Astrocyte (in vitro differentiated cells and primary cell): ENCODE measurements around the gene DELE1. TPM values are rescaled to one million over a fixed set of nuclear protein-coding genes. Genes with fewer than 3 reads are reported as not detected.
"Not testable (repeated sequence)": the region's sequence is repeated elsewhere in the genome, so short reads cannot be mapped to it uniquely, and the experiment has no call there.

ENCODE experiments used
- DNase-seq: peaks from one replicate; pipeline ENCODE4 v3.0.0-alpha.2; 2010; ENCODE audit warnings: low read depth
- FAIRE-seq: peaks from 2 replicates; lab custom pipeline; 2011; peaks lifted over from hg19 to GRCh38; lab: Jason Lieb, UNC
- H2AFZ ChIP-seq: 2 replicates; pipeline ENCODE4 v1.6.0; 2012; ENCODE audit warnings: low read depth, low read length, inconsistent platforms
- H3K27ac ChIP-seq: 2 replicates; pipeline ENCODE4 v1.5.1; 2011; ENCODE audit warnings: low read depth, low read length, inconsistent platforms
- H3K27me3 ChIP-seq: 2 replicates; pipeline ENCODE4 v1.6.0; 2011; ENCODE audit warnings: low read length, inconsistent platforms; ENCODE audit not compliant: insufficient read depth
- H3K36me3 ChIP-seq: 2 replicates; pipeline ENCODE4 v1.5.1; 2011; ENCODE audit warnings: low read length, inconsistent platforms; ENCODE audit not compliant: insufficient read depth
- H3K4me1 ChIP-seq: 2 replicates; pipeline ENCODE4 v1.5.1; 2011; ENCODE audit warnings: low read length, inconsistent platforms; ENCODE audit not compliant: insufficient read depth
- H3K4me2 ChIP-seq: 2 replicates; pipeline ENCODE4 v1.6.0; 2012; ENCODE audit warnings: low read length, inconsistent platforms
- H3K4me3 ChIP-seq: 2 replicates; pipeline ENCODE4 v1.5.1; 2011; ENCODE audit warnings: low read depth, mild to moderate bottlenecking, low read length, inconsistent platforms; ENCODE audit not compliant: insufficient read depth
- H3K79me2 ChIP-seq: 2 replicates; pipeline ENCODE4 v1.6.0; 2012; ENCODE audit warnings: mild to moderate bottlenecking, low read length, inconsistent platforms; ENCODE audit not compliant: insufficient read depth
- H3K9ac ChIP-seq: 2 replicates; pipeline ENCODE4 v1.6.0; 2012; ENCODE audit warnings: mild to moderate bottlenecking, low read length, inconsistent platforms
- H3K9me3 ChIP-seq: 2 replicates; pipeline ENCODE4 v1.5.1; 2012; ENCODE audit warnings: low read depth, mild to moderate bottlenecking, low read length, inconsistent platforms; ENCODE audit not compliant: insufficient read depth
- H4K20me1 ChIP-seq: 2 replicates; pipeline ENCODE4 v1.6.0; 2012; ENCODE audit warnings: low read length, inconsistent platforms; ENCODE audit not compliant: insufficient read depth
- H3K27ac Mint-ChIP-seq: one replicate; pipeline ENCODE4 v1.8.0; 2021; ENCODE audit warnings: mild to moderate bottlenecking, mixed read lengths; ENCODE audit not compliant: unreplicated experiment
- H3K27me3 Mint-ChIP-seq: one replicate; pipeline ENCODE4 v1.8.0; 2021; ENCODE audit warnings: low read depth, mixed read lengths; ENCODE audit not compliant: unreplicated experiment
- H3K36me3 Mint-ChIP-seq: one replicate; pipeline ENCODE4 v1.8.0; 2021; ENCODE audit warnings: low read depth, mixed read lengths; ENCODE audit not compliant: unreplicated experiment
- H3K4me1 Mint-ChIP-seq: one replicate; pipeline ENCODE4 v1.8.0; 2021; ENCODE audit warnings: low read depth, mixed read lengths; ENCODE audit not compliant: unreplicated experiment
- H3K4me3 Mint-ChIP-seq: one replicate; pipeline ENCODE4 v1.8.0; 2021; ENCODE audit warnings: mild to moderate bottlenecking, moderate library complexity, mixed read lengths; ENCODE audit not compliant: unreplicated experiment
- H3K9me3 Mint-ChIP-seq: one replicate; pipeline ENCODE4 v1.8.0; 2021; ENCODE audit warnings: mild to moderate bottlenecking, mixed read lengths; ENCODE audit not compliant: unreplicated experiment
- CTCF ChIP-seq: IDR thresholded peaks from 2 replicates; pipeline ENCODE4 v1.5.1; 2011; ENCODE audit warnings: low read depth, mild to moderate bottlenecking, inconsistent platforms, low read length, moderate library complexity; ENCODE audit not compliant: insufficient read depth
- EZH2 ChIP-seq: IDR thresholded peaks from 2 replicates; pipeline ENCODE4 v1.6.1; 2012; ENCODE audit warnings: mild to moderate bottlenecking, low read length, inconsistent platforms; ENCODE audit not compliant: insufficient read depth
- total RNA-seq: library from RNA; stranded (reverse); gene quantifications from 2 replicates; pipeline ENCODE4 v1.2.1, GENCODE V29; 2021

Gene DELE1
- total RNA-seq, 1 donor from 2014 or later: 37.6 TPM

GRCh38 chr5:141917760-141918159 lies 5.9 kb upstream of the DELE1 start:
- Mint-ChIP-seq H3K27me3 (peaks cover 41% of the 10 kb centered on the region), H3K36me3 (no peaks in the 10 kb centered on the region), H3K27ac (no peak overlapping the region), H3K4me3 (no peak overlapping the region), H3K9me3 (no peaks in the 10 kb centered on the region), H3K4me1 (no peaks in the 10 kb centered on the region)
- H4K20me1 ChIP-seq: no peaks in the 10 kb centered on the region
- no peaks in the 10 kb centered on the region for H3K79me2 ChIP-seq
- no peak overlapping the region for H2AFZ ChIP-seq
- peaks cover 21% of the 10 kb centered on the region for H3K27me3 ChIP-seq
- H3K9ac ChIP-seq: no peak overlapping the region
- peaks cover 4% of the 10 kb centered on the region for H3K4me1 ChIP-seq
- H3K27ac ChIP-seq: no peak overlapping the region
- H3K36me3 ChIP-seq: no peaks in the 10 kb centered on the region
- no peak for TF ChIP-seq EZH2
- no peak for TF ChIP-seq CTCF
- H3K9me3 ChIP-seq: no peaks in the 10 kb centered on the region
- no peak overlapping the region for H3K4me2 ChIP-seq
- no peak overlapping the region for H3K4me3 ChIP-seq
- no peak for FAIRE-seq
- DNase-seq: no peak

- Histone ChIP-seq H3K9ac (no peak overlapping the region), H3K27me3 (peaks cover 11% of the 10 kb centered on the region), H3K36me3 (no peaks in the 10 kb centered on the region), H3K27ac (no peak overlapping the region), H3K4me2 (no peak overlapping the region), H4K20me1 (no peaks in the 10 kb centered on the region), H2AFZ (no peak overlapping the region), H3K9me3 (no peaks in the 10 kb centered on the region), H3K4me3 (no peak overlapping the region), H3K4me1 (peaks cover 6% of the 10 kb centered on the region), H3K79me2 (peaks cover 10% of the 10 kb centered on the region)
- FAIRE-seq: no peak
- no peak overlapping the region for H3K27ac Mint-ChIP-seq
- no peak for DNase-seq
- H3K4me3 Mint-ChIP-seq: no peak overlapping the region
- H3K9me3 Mint-ChIP-seq: no peaks in the 10 kb centered on the region
- peaks cover 3% of the 10 kb centered on the region for H3K4me1 Mint-ChIP-seq
- H3K36me3 Mint-ChIP-seq: no peaks in the 10 kb centered on the region
- peaks cover 33% of the 10 kb centered on the region for H3K27me3 Mint-ChIP-seq
- no peak for TF ChIP-seq CTCF
- TF ChIP-seq EZH2: no peak
Measured at GRCh38 chr5:141919218-141920119, 4.2 kb upstream of the DELE1 start.

GRCh38 chr5:141920771-141921170 lies 2.9 kb upstream of the DELE1 start:
- Mint-ChIP-seq H3K9me3 (no peaks in the 10 kb centered on the region), H3K27ac (no peak overlapping the region), H3K4me3 (no peak overlapping the region), H3K36me3 (no peaks in the 10 kb centered on the region), H3K4me1 (peaks cover 3% of the 10 kb centered on the region), H3K27me3 (peaks cover 21% of the 10 kb centered on the region)
- H3K4me2 ChIP-seq: no peak overlapping the region
- no peak for FAIRE-seq
- no peak overlapping the region for H3K4me3 ChIP-seq
- no peaks in the 10 kb centered on the region for H3K9me3 ChIP-seq
- H4K20me1 ChIP-seq: no peaks in the 10 kb centered on the region
- peaks cover 11% of the 10 kb centered on the region for H3K27me3 ChIP-seq
- no peak overlapping the region for H2AFZ ChIP-seq
- H3K79me2 ChIP-seq: peaks cover 17% of the 10 kb centered on the region
- no peak overlapping the region for H3K27ac ChIP-seq
- peaks cover 6% of the 10 kb centered on the region for H3K4me1 ChIP-seq
- no peak for DNase-seq
- no peak overlapping the region for H3K9ac ChIP-seq
- H3K36me3 ChIP-seq: peaks cover 4% of the 10 kb centered on the region
- TF ChIP-seq EZH2: no peak
- no peak for TF ChIP-seq CTCF

GRCh38 chr5:141922827-141923447 lies 734 bp upstream of the DELE1 start:
- DNase-seq, H3K4me1 ChIP-seq, H3K36me3 Mint-ChIP-seq, H3K4me1 Mint-ChIP-seq, FAIRE-seq, H3K9me3 Mint-ChIP-seq, H3K9me3 ChIP-seq, H3K27me3 Mint-ChIP-seq, H3K27me3 ChIP-seq: not testable (repeated sequence)
- Mint-ChIP-seq H3K4me3 (peak overlapping the region; percentile 86), H3K27ac (peak overlapping the region; percentile 96)
- peak overlapping the region; percentile 76 for H3K4me3 ChIP-seq
- peak overlapping the region; percentile 93 for H3K9ac ChIP-seq
- H3K4me2 ChIP-seq: peak overlapping the region; percentile 98
- H3K36me3 ChIP-seq: peaks cover 16% of the 10 kb centered on the region
- H4K20me1 ChIP-seq: peaks cover 13% of the 10 kb centered on the region
- peaks cover 21% of the 10 kb centered on the region for H3K79me2 ChIP-seq
- H3K27ac ChIP-seq: peak overlapping the region; percentile 95
- H2AFZ ChIP-seq: peak overlapping the region; percentile 93
